DND-41 (cell line): ENCODE measurements around the gene ZNF326.

ENCODE experiments used
- ATAC-seq: fragments of 200-7000 bp; cut with Tn5 transposase; 3 replicates; pipeline ENCODE4 v1.9.1; 2021; ENCODE audit warnings: low read depth; ENCODE audit not compliant: insufficient read depth
- DNase-seq: peaks from one replicate; pipeline ENCODE4 v3.0.0-alpha.2; 2020
- H2AFZ ChIP-seq: 2 replicates; pipeline ENCODE4 v1.6.0; 2012; ENCODE audit warnings: low read depth, low read length
- H3K27ac ChIP-seq: 2 replicates; pipeline ENCODE4 v1.5.1; 2012; ENCODE audit warnings: low read length, inconsistent platforms
- H3K27me3 ChIP-seq: fragments of 200-600 bp; sonication (generic); 2 replicates; pipeline ENCODE4 v1.6.0; 2012; ENCODE audit warnings: low read length, mild to moderate bottlenecking, inconsistent platforms; ENCODE audit not compliant: insufficient read depth, poor library complexity
- H3K36me3 ChIP-seq: 2 replicates; pipeline ENCODE4 v1.5.1; 2012; ENCODE audit warnings: low read length, inconsistent platforms; ENCODE audit not compliant: insufficient read depth
- H3K4me1 ChIP-seq: 2 replicates; pipeline ENCODE4 v1.5.1; 2012; ENCODE audit warnings: mild to moderate bottlenecking, low read length; ENCODE audit not compliant: insufficient read depth
- H3K4me2 ChIP-seq: 2 replicates; pipeline ENCODE4 v1.6.0; 2012; ENCODE audit warnings: mild to moderate bottlenecking, moderate library complexity, low read length, inconsistent platforms; ENCODE audit not compliant: insufficient read depth
- H3K4me3 ChIP-seq, 2 experiments: fragments of 200-600 bp in 1 of 2; shearing (Covaris generic) in 1 of 2; 2 replicates each; pipeline ENCODE4 v1.5.1; 2012 to 2016; ENCODE audit warnings: inconsistent platforms in 2 of 2, low read length in 2 of 2, mild to moderate bottlenecking in 2 of 2, low read depth in 1 of 2, moderate library complexity in 1 of 2
- H3K79me2 ChIP-seq: 2 replicates; pipeline ENCODE4 v1.6.0; 2012; ENCODE audit warnings: low read length, inconsistent platforms; ENCODE audit not compliant: insufficient read depth
- H3K9ac ChIP-seq: 2 replicates; pipeline ENCODE4 v1.6.0; 2012; ENCODE audit warnings: low read depth, mild to moderate bottlenecking, inconsistent platforms, low read length, moderate library complexity
- H3K9me3 ChIP-seq: 2 replicates; pipeline ENCODE4 v1.5.1; 2012; ENCODE audit warnings: low read length, moderate library complexity, mild to moderate bottlenecking, inconsistent platforms; ENCODE audit not compliant: insufficient read depth, severe bottlenecking
- H4K20me1 ChIP-seq: 2 replicates; pipeline ENCODE4 v1.6.0; 2012; ENCODE audit warnings: low read length; ENCODE audit not compliant: insufficient read depth
- CTCF ChIP-seq: IDR thresholded peaks from 2 replicates; pipeline ENCODE4 v1.5.1; 2012; ENCODE audit warnings: borderline replicate concordance, low read length, moderate library complexity, mild to moderate bottlenecking; ENCODE audit not compliant: poor library complexity, severe bottlenecking; ENCODE audit errors: extremely low read depth
- EZH2 ChIP-seq: IDR thresholded peaks from 3 replicates; pipeline ENCODE4 v1.6.1; 2012; ENCODE audit warnings: borderline replicate concordance, low read depth, mild to moderate bottlenecking, moderate library complexity, low read length, inconsistent platforms; ENCODE audit not compliant: severe bottlenecking

ZNF326 gene

GRCh38 chr1:89957107-89957506 is 37.8 kb upstream of the ZNF326 start:
- no peaks in the 10 kb centered on the region for H3K27me3 ChIP-seq
- H3K27ac ChIP-seq, result peak overlapping the region; percentile 78
- no peaks in the 10 kb centered on the region for H3K9me3 ChIP-seq
- peak; percentile 97 for ATAC-seq
- peak overlapping the region; percentile 55 for H2AFZ ChIP-seq
- no peaks in the 10 kb centered on the region for H4K20me1 ChIP-seq
- peak; percentile 87 for DNase-seq
- H3K79me2 ChIP-seq, result no peaks in the 10 kb centered on the region
- peak overlapping the region; percentile 61 for H3K4me2 ChIP-seq
- peaks cover 63% of the 10 kb centered on the region for H3K4me1 ChIP-seq
- TF ChIP-seq EZH2, result no peak
- TF ChIP-seq CTCF, result no peak
- no peaks in the 10 kb centered on the region for H3K36me3 ChIP-seq
- peak overlapping the region in 1 of 2 experiments; percentile 44; a peak in 2 of 4 replicates for H3K4me3 ChIP-seq
- peak overlapping the region; percentile 51 for H3K9ac ChIP-seq

GRCh38 chr1:89958851-89959654 is 35.9 kb upstream of the ZNF326 start:
- H3K27ac ChIP-seq, result 0 out of 2 replicates have a peak overlapping the region, but pooled peaks have one; percentile 8
- H3K9ac ChIP-seq, result no peak overlapping the region
- H3K79me2 ChIP-seq, result no peaks in the 10 kb centered on the region
- H2AFZ ChIP-seq, result no peak overlapping the region
- H4K20me1 ChIP-seq, result no peaks in the 10 kb centered on the region
- DNase-seq (no peak), ATAC-seq (no peak)
- no peak overlapping the region for H3K4me3 ChIP-seq
- H3K4me2 ChIP-seq, result no peak overlapping the region
- no peaks in the 10 kb centered on the region for H3K27me3 ChIP-seq
- no peaks in the 10 kb centered on the region for H3K9me3 ChIP-seq
- peaks cover 64% of the 10 kb centered on the region for H3K4me1 ChIP-seq
- TF ChIP-seq CTCF (no peak), EZH2 (no peak)
- H3K36me3 ChIP-seq, result no peaks in the 10 kb centered on the region

- Histone ChIP-seq H3K4me3 (no peak overlapping the region), H2AFZ (no peak overlapping the region), H3K27ac (no peak overlapping the region), H3K4me1 (peaks cover 58% of the 10 kb centered on the region), H3K9me3 (no peaks in the 10 kb centered on the region), H3K27me3 (no peaks in the 10 kb centered on the region), H3K4me2 (no peak overlapping the region), H4K20me1 (no peaks in the 10 kb centered on the region), H3K79me2 (no peaks in the 10 kb centered on the region), H3K9ac (no peak overlapping the region), H3K36me3 (no peaks in the 10 kb centered on the region)
- TF ChIP-seq EZH2 (no peak), CTCF (no peak)
- ATAC-seq, result no peak
- no peak for DNase-seq
Measured at GRCh38 chr1:89959719-89960118, 35.2 kb upstream of the ZNF326 start.
